DND-41 (cell line): ENCODE data around the gene MTURN.

Experiments
- ATAC-seq: fragments of 200-7000 bp; cut with Tn5 transposase; 3 replicates; pipeline ENCODE4 v1.9.1; 2021; ENCODE audit warnings: low read depth; ENCODE audit not compliant: insufficient read depth
- DNase-seq: peaks from one replicate; pipeline ENCODE4 v3.0.0-alpha.2; 2020
- H2AFZ ChIP-seq: 2 replicates; pipeline ENCODE4 v1.6.0; 2012; ENCODE audit warnings: low read depth, low read length
- H3K27ac ChIP-seq: 2 replicates; pipeline ENCODE4 v1.5.1; 2012; ENCODE audit warnings: low read length, inconsistent platforms
- H3K27me3 ChIP-seq: fragments of 200-600 bp; sonication (generic); 2 replicates; pipeline ENCODE4 v1.6.0; 2012; ENCODE audit warnings: low read length, mild to moderate bottlenecking, inconsistent platforms; ENCODE audit not compliant: insufficient read depth, poor library complexity
- H3K36me3 ChIP-seq: 2 replicates; pipeline ENCODE4 v1.5.1; 2012; ENCODE audit warnings: low read length, inconsistent platforms; ENCODE audit not compliant: insufficient read depth
- H3K4me1 ChIP-seq: 2 replicates; pipeline ENCODE4 v1.5.1; 2012; ENCODE audit warnings: mild to moderate bottlenecking, low read length; ENCODE audit not compliant: insufficient read depth
- H3K4me2 ChIP-seq: 2 replicates; pipeline ENCODE4 v1.6.0; 2012; ENCODE audit warnings: mild to moderate bottlenecking, moderate library complexity, low read length, inconsistent platforms; ENCODE audit not compliant: insufficient read depth
- H3K4me3 ChIP-seq, 2 experiments: fragments of 200-600 bp in 1 of 2; shearing (Covaris generic) in 1 of 2; 2 replicates each; pipeline ENCODE4 v1.5.1; 2012 to 2016; ENCODE audit warnings: inconsistent platforms in 2 of 2, low read length in 2 of 2, mild to moderate bottlenecking in 2 of 2, low read depth in 1 of 2, moderate library complexity in 1 of 2
- H3K79me2 ChIP-seq: 2 replicates; pipeline ENCODE4 v1.6.0; 2012; ENCODE audit warnings: low read length, inconsistent platforms; ENCODE audit not compliant: insufficient read depth
- H3K9ac ChIP-seq: 2 replicates; pipeline ENCODE4 v1.6.0; 2012; ENCODE audit warnings: low read depth, mild to moderate bottlenecking, inconsistent platforms, low read length, moderate library complexity
- H3K9me3 ChIP-seq: 2 replicates; pipeline ENCODE4 v1.5.1; 2012; ENCODE audit warnings: low read length, moderate library complexity, mild to moderate bottlenecking, inconsistent platforms; ENCODE audit not compliant: insufficient read depth, severe bottlenecking
- H4K20me1 ChIP-seq: 2 replicates; pipeline ENCODE4 v1.6.0; 2012; ENCODE audit warnings: low read length; ENCODE audit not compliant: insufficient read depth
- CTCF ChIP-seq: IDR thresholded peaks from 2 replicates; pipeline ENCODE4 v1.5.1; 2012; ENCODE audit warnings: borderline replicate concordance, low read length, moderate library complexity, mild to moderate bottlenecking; ENCODE audit not compliant: poor library complexity, severe bottlenecking; ENCODE audit errors: extremely low read depth
- EZH2 ChIP-seq: IDR thresholded peaks from 3 replicates; pipeline ENCODE4 v1.6.1; 2012; ENCODE audit warnings: borderline replicate concordance, low read depth, mild to moderate bottlenecking, moderate library complexity, low read length, inconsistent platforms; ENCODE audit not compliant: severe bottlenecking

MTURN gene

GRCh38 chr7:30159698-30160143, 24.9 kb downstream of the MTURN start:
- Histone ChIP-seq H4K20me1 (peaks cover 2% of the 10 kb centered on the region; the same call in 1 of the 2 replicates), H3K9me3 (no peaks in the 10 kb centered on the region), H3K79me2 (no peaks in the 10 kb centered on the region), H3K9ac (no peak overlapping the region), H3K27ac (no peak overlapping the region), H3K4me2 (no peak overlapping the region), H3K36me3 (no peaks in the 10 kb centered on the region), H2AFZ (no peak overlapping the region), H3K4me1 (peaks cover 17% of the 10 kb centered on the region), H3K27me3 (no peaks in the 10 kb centered on the region), H3K4me3 (no peak overlapping the region)
- TF ChIP-seq CTCF = peak; percentile 60
- TF ChIP-seq EZH2 = no peak
- ATAC-seq (no peak), DNase-seq (peak; percentile 28)

DNA sequence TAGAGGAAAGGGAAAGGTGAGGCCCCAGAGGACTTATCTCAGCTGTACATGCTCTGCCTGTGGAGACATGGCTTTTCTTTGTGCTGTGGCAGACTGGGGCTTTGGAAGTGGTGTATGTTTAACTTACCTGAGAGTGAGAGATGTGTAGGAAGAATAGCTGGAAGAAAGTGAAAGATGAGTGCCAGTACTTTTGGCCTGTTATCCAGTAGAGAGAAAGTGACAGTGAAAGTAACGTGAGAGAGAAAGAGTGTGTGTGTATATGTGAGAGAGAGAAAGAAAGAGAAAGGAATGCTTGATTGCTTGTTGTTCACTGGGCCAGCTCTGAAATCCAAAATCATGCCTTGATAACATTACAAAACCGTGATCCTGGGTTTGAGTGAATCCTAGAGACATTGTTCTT, 25.5 kb downstream of the MTURN start:
- Histone ChIP-seq H3K9ac (no peak overlapping the region), H3K27ac (no peak overlapping the region)

GRCh38 chr7:30162133-30162532, 27.3 kb downstream of the MTURN start:
- Histone ChIP-seq H2AFZ (no peak overlapping the region), H3K4me2 (no peak overlapping the region), H3K36me3 (no peaks in the 10 kb centered on the region), H3K4me1 (peaks cover 9% of the 10 kb centered on the region), H3K9me3 (no peaks in the 10 kb centered on the region), H3K9ac (no peak overlapping the region), H3K79me2 (no peaks in the 10 kb centered on the region), H3K4me3 (no peak overlapping the region), H3K27ac (no peak overlapping the region), H4K20me1 (no peaks in the 10 kb centered on the region; the same call in 1 of the 2 replicates), H3K27me3 (no peaks in the 10 kb centered on the region)
- ATAC-seq (no peak), DNase-seq (no peak)
- TF ChIP-seq CTCF (no peak), EZH2 (no peak)

More for the DNA sequence above, 25.5 kb downstream of the MTURN start:
- Histone ChIP-seq H3K36me3 (no peaks in the 10 kb centered on the region), H3K4me1 (peaks cover 17% of the 10 kb centered on the region), H3K4me3 (no peak overlapping the region), H4K20me1 (peaks cover 2% of the 10 kb centered on the region; the same call in 1 of the 2 replicates), H3K27me3 (no peaks in the 10 kb centered on the region), H3K4me2 (no peak overlapping the region), H3K9me3 (no peaks in the 10 kb centered on the region), H2AFZ (no peak overlapping the region), H3K79me2 (no peaks in the 10 kb centered on the region)
- TF ChIP-seq EZH2 (no peak), CTCF (no peak)
- ATAC-seq = no peak
- DNase-seq = no peak

DNA sequence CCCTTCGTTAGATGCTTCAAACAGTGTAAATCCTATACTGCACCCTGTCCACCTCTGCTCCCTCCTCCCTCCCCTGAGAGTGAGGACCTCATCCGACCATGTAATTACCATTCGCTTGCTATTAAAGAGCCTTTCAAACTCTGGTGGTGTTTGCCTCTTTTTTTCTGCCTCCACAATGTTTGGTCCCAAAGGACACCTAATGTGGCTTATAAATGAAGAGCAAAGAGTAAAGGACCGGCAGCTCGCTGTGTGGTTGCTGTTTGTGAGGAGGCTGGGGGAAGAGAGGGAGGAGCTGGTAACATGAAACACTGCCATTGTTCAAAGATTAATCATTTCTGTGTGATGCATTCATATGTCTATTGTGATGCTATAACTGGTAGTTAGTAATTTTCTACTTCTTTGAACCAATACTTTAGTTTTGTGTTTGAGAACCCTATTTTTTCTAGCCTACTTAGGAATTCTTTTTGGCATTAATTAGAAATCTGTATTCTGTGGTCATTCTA, 27.9 kb downstream of the MTURN start:
- Histone ChIP-seq H3K9me3 (no peaks in the 10 kb centered on the region), H3K9ac (no peak overlapping the region), H3K4me1 (peaks cover 4% of the 10 kb centered on the region), H3K27ac (no peak overlapping the region), H3K4me3 (no peak overlapping the region), H3K27me3 (no peaks in the 10 kb centered on the region), H4K20me1 (no peaks in the 10 kb centered on the region; the same call in 1 of the 2 replicates), H3K79me2 (no peaks in the 10 kb centered on the region), H2AFZ (no peak overlapping the region), H3K4me2 (no peak overlapping the region), H3K36me3 (no peaks in the 10 kb centered on the region)
- ATAC-seq (no peak), DNase-seq (no peak)
- no peak for TF ChIP-seq CTCF
- no peak for TF ChIP-seq EZH2
